PFSK-1 (cell line): Measurements from ENCODE around the gene HPN.

Source experiments
- FOXP2 ChIP-seq: optimal IDR thresholded peaks from 2 replicates; pipeline ENCODE3; 2011; ENCODE audit warnings: borderline replicate concordance, control low read depth, inconsistent platforms; ENCODE audit not compliant: insufficient read depth; ENCODE audit errors: extremely low read length, extremely low read depth
- POLR2AphosphoS5 ChIP-seq: IDR thresholded peaks from 2 replicates; pipeline ENCODE4 v1.6.1; 2012; ENCODE audit warnings: low read depth, mild to moderate bottlenecking, control low read depth, low read length, moderate library complexity
- SIN3A ChIP-seq: IDR thresholded peaks from 2 replicates; pipeline ENCODE4 v1.6.1; 2012; ENCODE audit warnings: mild to moderate bottlenecking, low read length, moderate library complexity, borderline replicate concordance; ENCODE audit not compliant: insufficient read depth
- TAF1 ChIP-seq: IDR thresholded peaks from 2 replicates; pipeline ENCODE4 v1.6.1; 2012; ENCODE audit warnings: low read length, control low read depth, borderline replicate concordance; ENCODE audit not compliant: insufficient read depth
- TF ChIP-seq, protein P1 (sequence below), 2 experiments: IDR thresholded peaks; 2 replicates each; pipeline versions ENCODE4 v1.6.1 to v1.8.0; 2011 to 2012; ENCODE audit warnings: low read depth in 2 of 2, low read length in 2 of 2, control low read depth in 1 of 2, inconsistent platforms in 1 of 2, mild to moderate bottlenecking in 1 of 2, moderate library complexity in 1 of 2; ENCODE audit not compliant: insufficient read depth in 1 of 2

The HPN gene

DNA sequence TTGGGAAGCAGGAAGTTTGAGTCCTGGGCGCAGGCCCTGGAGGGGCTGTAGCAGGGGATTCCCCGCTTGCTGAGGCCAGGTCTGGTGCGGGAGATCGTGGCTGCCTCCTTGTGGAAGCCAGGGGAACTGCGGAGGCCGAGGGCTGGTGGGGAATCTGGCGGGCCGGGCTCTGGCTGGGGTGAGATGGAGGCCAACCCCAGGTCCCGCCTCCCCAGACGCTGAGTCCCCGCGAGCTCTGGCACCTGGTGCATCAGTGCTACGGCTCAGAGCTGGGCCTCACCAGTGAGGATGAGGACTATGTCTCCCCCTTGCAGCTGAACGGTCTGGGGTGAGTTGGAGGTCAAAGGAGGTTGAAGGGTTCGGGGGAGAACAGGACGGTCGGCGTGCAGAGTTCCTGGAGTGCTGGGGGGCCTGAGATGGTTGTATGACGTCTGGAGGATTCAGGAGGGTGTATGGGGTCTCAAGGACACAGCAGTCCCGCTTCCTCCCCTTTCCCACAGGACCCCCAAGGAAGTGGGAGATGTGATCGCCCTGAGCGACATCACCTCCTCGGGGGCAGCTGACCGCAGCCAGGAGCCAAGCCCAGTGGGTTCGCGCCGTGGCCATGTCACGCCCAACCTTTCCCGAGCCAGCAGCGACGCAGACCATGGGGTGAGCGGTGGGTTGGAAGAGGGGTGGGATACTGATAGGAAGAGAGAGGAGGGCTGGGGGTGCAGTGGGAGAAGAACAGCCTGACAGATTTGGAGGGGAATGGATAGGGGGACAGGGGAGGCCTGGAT, 28.3 kb upstream of the HPN start:
- TF ChIP-seq POLR2AphosphoS5 (no peak), TAF1 (no peak), FOXP2 (no peak), SIN3A (no peak)
- TF ChIP-seq, protein P1, sequence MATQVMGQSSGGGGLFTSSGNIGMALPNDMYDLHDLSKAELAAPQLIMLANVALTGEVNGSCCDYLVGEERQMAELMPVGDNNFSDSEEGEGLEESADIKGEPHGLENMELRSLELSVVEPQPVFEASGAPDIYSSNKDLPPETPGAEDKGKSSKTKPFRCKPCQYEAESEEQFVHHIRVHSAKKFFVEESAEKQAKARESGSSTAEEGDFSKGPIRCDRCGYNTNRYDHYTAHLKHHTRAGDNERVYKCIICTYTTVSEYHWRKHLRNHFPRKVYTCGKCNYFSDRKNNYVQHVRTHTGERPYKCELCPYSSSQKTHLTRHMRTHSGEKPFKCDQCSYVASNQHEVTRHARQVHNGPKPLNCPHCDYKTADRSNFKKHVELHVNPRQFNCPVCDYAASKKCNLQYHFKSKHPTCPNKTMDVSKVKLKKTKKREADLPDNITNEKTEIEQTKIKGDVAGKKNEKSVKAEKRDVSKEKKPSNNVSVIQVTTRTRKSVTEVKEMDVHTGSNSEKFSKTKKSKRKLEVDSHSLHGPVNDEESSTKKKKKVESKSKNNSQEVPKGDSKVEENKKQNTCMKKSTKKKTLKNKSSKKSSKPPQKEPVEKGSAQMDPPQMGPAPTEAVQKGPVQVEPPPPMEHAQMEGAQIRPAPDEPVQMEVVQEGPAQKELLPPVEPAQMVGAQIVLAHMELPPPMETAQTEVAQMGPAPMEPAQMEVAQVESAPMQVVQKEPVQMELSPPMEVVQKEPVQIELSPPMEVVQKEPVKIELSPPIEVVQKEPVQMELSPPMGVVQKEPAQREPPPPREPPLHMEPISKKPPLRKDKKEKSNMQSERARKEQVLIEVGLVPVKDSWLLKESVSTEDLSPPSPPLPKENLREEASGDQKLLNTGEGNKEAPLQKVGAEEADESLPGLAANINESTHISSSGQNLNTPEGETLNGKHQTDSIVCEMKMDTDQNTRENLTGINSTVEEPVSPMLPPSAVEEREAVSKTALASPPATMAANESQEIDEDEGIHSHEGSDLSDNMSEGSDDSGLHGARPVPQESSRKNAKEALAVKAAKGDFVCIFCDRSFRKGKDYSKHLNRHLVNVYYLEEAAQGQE (IDR thresholded peaks at IDR 0.05; ENCODE audit: insufficient read depth in 1 of 2, low read depth in 2 of 2, low read length in 2 of 2): no peak

- TF ChIP-seq SIN3A (no peak), POLR2AphosphoS5 (no peak), TAF1 (no peak)
Observed at GRCh38 chr19:35013820-35014754, 27.4 kb upstream of the HPN start.

- TF ChIP-seq, protein P1 (IDR thresholded peaks at IDR 0.05; ENCODE audit: insufficient read depth in 1 of 2, low read depth in 2 of 2, low read length in 2 of 2): no peak
- TF ChIP-seq POLR2AphosphoS5 (no peak), TAF1 (no peak), FOXP2 (no peak), SIN3A (no peak)
Observed at GRCh38 chr19:35015270-35015953, 26.1 kb upstream of the HPN start.

DNA sequence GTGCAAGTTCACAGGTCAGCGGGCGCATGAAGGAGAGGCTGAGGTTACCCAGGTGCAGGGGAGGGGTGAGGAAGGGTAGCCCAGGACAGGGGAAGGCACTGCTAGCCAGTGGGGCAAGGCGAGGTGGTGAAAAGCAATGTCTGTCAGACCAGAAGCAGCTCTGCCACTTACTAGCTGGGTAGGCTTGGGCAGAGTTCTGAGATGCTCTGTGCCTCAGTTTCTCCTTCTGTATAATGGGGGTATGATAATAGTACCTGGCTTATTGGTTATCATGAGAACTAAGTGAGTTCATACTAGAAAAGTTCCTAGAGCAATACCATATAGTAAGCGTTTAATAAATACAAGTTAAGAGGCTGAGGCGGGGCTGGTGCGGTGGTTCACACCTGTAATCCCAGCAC, 25.6 kb upstream of the HPN start:
- TF ChIP-seq FOXP2 (no peak), TAF1 (no peak), SIN3A (no peak)
- TF ChIP-seq, protein P1 (IDR thresholded peaks at IDR 0.05; ENCODE audit: insufficient read depth in 1 of 2, low read depth in 2 of 2, low read length in 2 of 2): no peak

- TF ChIP-seq POLR2AphosphoS5 (no peak), TAF1 (no peak), SIN3A (no peak), FOXP2 (no peak)
- TF ChIP-seq, protein P1 (IDR thresholded peaks at IDR 0.05; ENCODE audit: insufficient read depth in 1 of 2, low read depth in 2 of 2, low read length in 2 of 2): no peak
Observed at GRCh38 chr19:35017507-35017906, 24.0 kb upstream of the HPN start.
